HG02678 (cell line): ENCODE measurements around the gene YPEL2.
"Not testable (repeated sequence)": the region's sequence is repeated elsewhere in the genome, so short reads cannot be mapped to it uniquely, and the experiment has no call there.

Experiments used
- ATAC-seq: cut with Tn5 transposase; IDR thresholded peaks from one replicate; pipeline ENCODE4 v1.9.1; 2021; ENCODE audit warnings: mild to moderate bottlenecking, moderate library complexity; ENCODE audit not compliant: unreplicated experiment

Gene YPEL2

GRCh38 chr17:59331129-59331928 is at the start of gene YPEL2:
YPEL2 (plus strand) TSS chr17:59331655; CDS start chr17:59353410, 21,755 bp downstream.
- ATAC-seq = peak; percentile 91

GRCh38 chr17:59284317-59284716 is 47.1 kb upstream of the YPEL2 start:
- no peak for ATAC-seq

GRCh38 chr17:59287452-59287851 is 44.0 kb upstream of the YPEL2 start:
- no peak for ATAC-seq

GRCh38 chr17:59287891-59288290 is 43.6 kb upstream of the YPEL2 start:
- ATAC-seq = no peak

- ATAC-seq = no peak
Observed at GRCh38 chr17:59289981-59290301, 41.5 kb upstream of the YPEL2 start.

GRCh38 chr17:59290302-59290998 is 41.0 kb upstream of the YPEL2 start:
- not testable (repeated sequence) for ATAC-seq

GRCh38 chr17:59292174-59292523 is 39.3 kb upstream of the YPEL2 start:
- ATAC-seq = no peak

GRCh38 chr17:59296190-59296589 is 35.3 kb upstream of the YPEL2 start:
- no peak for ATAC-seq

GRCh38 chr17:59298521-59298920 is 32.9 kb upstream of the YPEL2 start:
- no peak for ATAC-seq

GRCh38 chr17:59299400-59300092 is 31.9 kb upstream of the YPEL2 start:
- ATAC-seq = no peak

GRCh38 chr17:59300941-59301340 is 30.5 kb upstream of the YPEL2 start:
- no peak for ATAC-seq

GRCh38 chr17:59304811-59305210 is 26.6 kb upstream of the YPEL2 start:
- no peak for ATAC-seq

GRCh38 chr17:59310263-59310920 is 21.1 kb upstream of the YPEL2 start:
- no peak for ATAC-seq

- ATAC-seq = peak; percentile 69
Observed at GRCh38 chr17:59311051-59311468, 20.4 kb upstream of the YPEL2 start.

- not testable (repeated sequence) for ATAC-seq
Observed at GRCh38 chr17:59311521-59311920, 19.9 kb upstream of the YPEL2 start.

- no peak for ATAC-seq
Observed at GRCh38 chr17:59315866-59316265, 15.6 kb upstream of the YPEL2 start.

- ATAC-seq = no peak
Observed at GRCh38 chr17:59327121-59327980, 4.1 kb upstream of the YPEL2 start.

GRCh38 chr17:59327981-59328290 is 3.5 kb upstream of the YPEL2 start:
- no peak for ATAC-seq

GRCh38 chr17:59328601-59329000 is 2.9 kb upstream of the YPEL2 start:
- ATAC-seq = no peak

GRCh38 chr17:59329176-59330052 is 2.0 kb upstream of the YPEL2 start:
- peak; percentile 41 for ATAC-seq
